GM23338 (cell line): ENCODE data around the gene PAQR4.

Experiments used
- CREB1 ChIP-seq: fragments of 250-450 bp; sonication (Bioruptor Pico); IDR thresholded peaks from 2 replicates; pipeline ENCODE4 v1.5.0; 2020; ENCODE audit warnings: low read depth, mild to moderate bottlenecking, moderate library complexity
- CTCF ChIP-seq, 2 experiments: fragments of 200-600 bp in 1 of 2; sonication (generic) in 1 of 2; conservative IDR thresholded peaks; 2 replicates each; pipeline versions ENCODE4 v1.5.1 to v1.6.1; 2016 to 2017; ENCODE audit warnings: antibody characterized with exemption in 2 of 2, low read depth in 2 of 2, mild to moderate bottlenecking in 2 of 2, moderate library complexity in 1 of 2
- EZH2 ChIP-seq: fragments of 200-600 bp; sonication (generic); IDR thresholded peaks from one replicate; pipeline ENCODE4 v1.8.0; 2017; ENCODE audit warnings: antibody characterized with exemption, mild to moderate bottlenecking, low read depth; ENCODE audit not compliant: unreplicated experiment
- EZH2phosphoT487 ChIP-seq: fragments of 200-600 bp; sonication (generic); IDR thresholded peaks from one replicate; pipeline ENCODE4 v1.8.1; 2018; ENCODE audit warnings: antibody characterized with exemption; ENCODE audit not compliant: unreplicated experiment
- JUNB ChIP-seq: IDR thresholded peaks from one replicate; pipeline ENCODE4 v1.6.1; 2016; ENCODE audit warnings: antibody characterized with exemption; ENCODE audit not compliant: unreplicated experiment
- NANOG ChIP-seq: IDR thresholded peaks from 2 replicates; pipeline ENCODE4 v1.6.1; 2016; ENCODE audit warnings: antibody characterized with exemption, borderline replicate concordance
- POLR2AphosphoS5 ChIP-seq: IDR thresholded peaks from 2 replicates; pipeline ENCODE4 v1.6.1; 2016; ENCODE audit warnings: antibody characterized with exemption, low read depth
- REST ChIP-seq: IDR thresholded peaks from one replicate; pipeline ENCODE4 v1.6.1; 2018; ENCODE audit warnings: antibody characterized with exemption; ENCODE audit not compliant: unreplicated experiment
- STAT1 ChIP-seq: IDR thresholded peaks from one replicate; pipeline ENCODE4 v1.6.1; 2016; ENCODE audit warnings: antibody characterized with exemption; ENCODE audit not compliant: unreplicated experiment
- ZNF114 ChIP-seq: fragments of 250-450 bp; sonication (Bioruptor Pico); IDR thresholded peaks from 2 replicates; pipeline ENCODE4 v1.5.0; 2020; ENCODE audit warnings: mild to moderate bottlenecking, moderate library complexity
- ZNF462 ChIP-seq: fragments of 250-450 bp; sonication (Bioruptor Pico); IDR thresholded peaks from 2 replicates; pipeline ENCODE4 v1.5.0; 2020; ENCODE audit warnings: mild to moderate bottlenecking, moderate library complexity

- TF ChIP-seq CTCF (conservative IDR thresholded peaks at IDR 0.05; ENCODE audit: low read depth in 2 of 2), result no peak
- TF ChIP-seq REST, result no peak
- TF ChIP-seq STAT1, result no peak
- TF ChIP-seq EZH2phosphoT487, result no peak
- TF ChIP-seq JUNB, result no peak
- TF ChIP-seq POLR2AphosphoS5, result no peak
- no peak for TF ChIP-seq EZH2
- no peak for TF ChIP-seq ZNF114 (CRISPR knock-in tag)
- no peak for TF ChIP-seq CREB1 (CRISPR knock-in tag)
- no peak for TF ChIP-seq ZNF462 (CRISPR knock-in tag)
- no peak for TF ChIP-seq NANOG
Measured at GRCh38 chr16:2933701-2934100, 35.4 kb upstream of the PAQR4 start.
